Fibroblast of the aortic adventitia (primary cell): ENCODE results near the gene RNF38. TPM values are rescaled to one million over a fixed set of nuclear protein-coding genes. Genes with fewer than 3 reads are reported as not detected.
A peak's percentile ranks its signal among the peaks of the same experiment; 100 is the strongest.
"Not testable (repeated sequence)": the region's sequence is repeated elsewhere in the genome, so short reads cannot be mapped to it uniquely, and the experiment has no call there.

Source experiments
- DNase-seq: peaks from one replicate; pipeline ENCODE4 v3.0.0-alpha.2; 2010; ENCODE audit warnings: low read depth
- H3K4me3 ChIP-seq: 2 replicates; pipeline ENCODE4 v1.5.1; 2011; ENCODE audit warnings: low read depth, mild to moderate bottlenecking, control low read depth, low read length, moderate library complexity
- CTCF ChIP-seq: IDR thresholded peaks from 2 replicates; pipeline ENCODE4 v1.5.1; 2011; ENCODE audit warnings: mild to moderate bottlenecking, low read length, control low read depth, inconsistent platforms; ENCODE audit not compliant: insufficient read depth
- total RNA-seq: library from RNA; depleted of rRNA; stranded (reverse); fragments of >200 nt; gene quantifications from 2 replicates; pipeline ENCODE4 v1.2.3, GENCODE V29; 2012; ENCODE audit warnings: low replicate concordance

Gene RNF38
- total RNA-seq, 1 donor = 18.3 TPM

- TF ChIP-seq CTCF = no peak
- no peak overlapping the region for H3K4me3 ChIP-seq
- DNase-seq = no peak
These were observed 63.8 kb downstream of the RNF38 start for GRCh38 chr9:36336131-36336907.

GRCh38 chr9:36332006-36332405, 68.1 kb downstream of the RNF38 start:
- no peak for TF ChIP-seq CTCF
- peak; percentile 14 for DNase-seq
- no peak overlapping the region for H3K4me3 ChIP-seq

GRCh38 chr9:36328798-36329411, 71.2 kb downstream of the RNF38 start:
- H3K4me3 ChIP-seq = no peak overlapping the region
- peak; percentile 74 for TF ChIP-seq CTCF
- DNase-seq = peak; percentile 88

- no peak for DNase-seq
- no peak overlapping the region for H3K4me3 ChIP-seq
- TF ChIP-seq CTCF = no peak
These were observed 74.8 kb downstream of the RNF38 start for GRCh38 chr9:36325081-36325828.

- DNase-seq = no peak
- no peak for TF ChIP-seq CTCF
- no peak overlapping the region for H3K4me3 ChIP-seq
These were observed 76.1 kb downstream of the RNF38 start for GRCh38 chr9:36323926-36324325.

GRCh38 chr9:36322462-36322861, 77.6 kb downstream of the RNF38 start:
- TF ChIP-seq CTCF = no peak
- no peak overlapping the region for H3K4me3 ChIP-seq
- no peak for DNase-seq

GRCh38 chr9:36321903-36322302, 78.2 kb downstream of the RNF38 start:
- H3K4me3 ChIP-seq, DNase-seq: not testable (repeated sequence)
